HEK293 (cell line): Measurements from ENCODE around the gene TRIM7.

Source experiments
- EGR2 ChIP-seq: fragments of 450-650 bp; formaldehyde crosslinking; IDR thresholded peaks from 2 replicates; pipeline ENCODE4 v1.5.1; 2016; ENCODE audit warnings: low read depth, missing biosample characterization, missing genetic modification characterization
- GLIS1 ChIP-seq: fragments of 450-650 bp; formaldehyde crosslinking; IDR thresholded peaks from 2 replicates; pipeline ENCODE4 v1.5.1; 2016; ENCODE audit warnings: missing biosample characterization, missing genetic modification characterization
- KLF10 ChIP-seq: fragments of 450-650 bp; IDR thresholded peaks from 2 replicates; pipeline ENCODE4 v1.5.1; 2018; ENCODE audit warnings: missing biosample characterization, mild to moderate bottlenecking, missing genetic modification characterization
- PRDM1 ChIP-seq: fragments of 450-650 bp; formaldehyde crosslinking; IDR thresholded peaks from 2 replicates; pipeline ENCODE4; 2016; ENCODE audit warnings: missing biosample characterization, missing genetic modification characterization
- ZBTB10 ChIP-seq: fragments of 450-650 bp; formaldehyde crosslinking; IDR thresholded peaks from 2 replicates; pipeline ENCODE4 v1.5.1; 2016; ENCODE audit warnings: missing biosample characterization, missing genetic modification characterization
- ZBTB17 ChIP-seq: fragments of 450-650 bp; formaldehyde crosslinking; IDR thresholded peaks from 2 replicates; pipeline ENCODE4 v1.5.1; 2016; ENCODE audit warnings: missing biosample characterization, missing genetic modification characterization
- ZBTB26 ChIP-seq: fragments of 450-650 bp; formaldehyde crosslinking; optimal IDR thresholded peaks from 2 replicates; pipeline ENCODE3; 2016; ENCODE audit warnings: missing biosample characterization, mild to moderate bottlenecking, missing genetic modification characterization
- ZBTB7A ChIP-seq: fragments of 450-650 bp; formaldehyde crosslinking; IDR thresholded peaks from 2 replicates; pipeline ENCODE4 v1.5.1; 2016; ENCODE audit warnings: low read depth, missing biosample characterization, missing genetic modification characterization
- ZFP37 ChIP-seq: fragments of 450-650 bp; formaldehyde crosslinking; IDR thresholded peaks from 2 replicates; pipeline ENCODE4 v1.5.1; 2016; ENCODE audit warnings: missing biosample characterization, missing genetic modification characterization
- ZFP69B ChIP-seq: fragments of 450-650 bp; formaldehyde crosslinking; IDR thresholded peaks from 2 replicates; pipeline ENCODE4 v1.5.1; 2016; ENCODE audit warnings: missing biosample characterization, missing genetic modification characterization
- ZNF184 ChIP-seq: fragments of 450-650 bp; IDR thresholded peaks from 2 replicates; pipeline ENCODE4 v1.5.1; 2018; ENCODE audit warnings: missing biosample characterization, mild to moderate bottlenecking, missing genetic modification characterization
- ZNF24 ChIP-seq: fragments of 450-650 bp; formaldehyde crosslinking; IDR thresholded peaks from 2 replicates; pipeline ENCODE4 v1.5.1; 2016; ENCODE audit warnings: missing biosample characterization, missing genetic modification characterization
- ZNF341 ChIP-seq: fragments of 450-650 bp; formaldehyde crosslinking; IDR thresholded peaks from 2 replicates; pipeline ENCODE4; 2016; ENCODE audit warnings: low read depth, missing biosample characterization, missing genetic modification characterization
- ZNF501 ChIP-seq: fragments of 450-650 bp; formaldehyde crosslinking; IDR thresholded peaks from 2 replicates; pipeline ENCODE4 v1.5.1; 2016; ENCODE audit warnings: missing biosample characterization, missing genetic modification characterization
- ZNF600 ChIP-seq: fragments of 450-650 bp; formaldehyde crosslinking; IDR thresholded peaks from 2 replicates; pipeline ENCODE4 v1.5.1; 2016; ENCODE audit warnings: missing biosample characterization, missing genetic modification characterization
- ZNF629 ChIP-seq: fragments of 450-650 bp; formaldehyde crosslinking; IDR thresholded peaks from 2 replicates; pipeline ENCODE4 v1.5.1; 2017; ENCODE audit warnings: missing biosample characterization, missing genetic modification characterization
- ZNF660 ChIP-seq: fragments of 450-650 bp; IDR thresholded peaks from 2 replicates; pipeline ENCODE4 v1.5.1; 2018; ENCODE audit warnings: missing biosample characterization, mild to moderate bottlenecking, missing genetic modification characterization
- ZSCAN23 ChIP-seq: fragments of 450-650 bp; formaldehyde crosslinking; IDR thresholded peaks from 2 replicates; pipeline ENCODE4 v1.5.1; 2016; ENCODE audit warnings: missing biosample characterization, missing genetic modification characterization
- ZSCAN30 ChIP-seq: fragments of 450-650 bp; IDR thresholded peaks from 2 replicates; pipeline ENCODE4 v1.5.1; 2018; ENCODE audit warnings: missing biosample characterization, mild to moderate bottlenecking, missing genetic modification characterization, moderate library complexity
- ZXDB ChIP-seq: fragments of 450-650 bp; formaldehyde crosslinking; IDR thresholded peaks from 2 replicates; pipeline ENCODE4 v1.5.1; 2016; ENCODE audit warnings: missing biosample characterization, missing genetic modification characterization
- TF ChIP-seq, protein P1 (sequence below): fragments of 450-650 bp; formaldehyde crosslinking; IDR thresholded peaks from 2 replicates; pipeline ENCODE4 v1.5.1; 2016; ENCODE audit warnings: missing biosample characterization, missing genetic modification characterization
- TF ChIP-seq, protein P2 (sequence below): fragments of 450-650 bp; formaldehyde crosslinking; IDR thresholded peaks from 2 replicates; pipeline ENCODE4 v1.5.1; 2017; ENCODE audit warnings: missing biosample characterization, missing genetic modification characterization
- TF ChIP-seq, protein P3 (sequence below): fragments of 450-650 bp; formaldehyde crosslinking; IDR thresholded peaks from 2 replicates; pipeline ENCODE4 v1.5.1; 2016; ENCODE audit warnings: missing biosample characterization, missing genetic modification characterization
- TF ChIP-seq, protein P4 (sequence below): fragments of 450-650 bp; formaldehyde crosslinking; conservative IDR thresholded peaks from 2 replicates; pipeline ENCODE4 v1.5.1; 2016; ENCODE audit warnings: low read depth, missing biosample characterization, missing genetic modification characterization

The TRIM7 gene

GRCh38 chr5:181169459-181170236, 35.3 kb downstream of the TRIM7 start (continued):
- peak; percentile 92 for TF ChIP-seq ZNF600
- TF ChIP-seq, protein P1, sequence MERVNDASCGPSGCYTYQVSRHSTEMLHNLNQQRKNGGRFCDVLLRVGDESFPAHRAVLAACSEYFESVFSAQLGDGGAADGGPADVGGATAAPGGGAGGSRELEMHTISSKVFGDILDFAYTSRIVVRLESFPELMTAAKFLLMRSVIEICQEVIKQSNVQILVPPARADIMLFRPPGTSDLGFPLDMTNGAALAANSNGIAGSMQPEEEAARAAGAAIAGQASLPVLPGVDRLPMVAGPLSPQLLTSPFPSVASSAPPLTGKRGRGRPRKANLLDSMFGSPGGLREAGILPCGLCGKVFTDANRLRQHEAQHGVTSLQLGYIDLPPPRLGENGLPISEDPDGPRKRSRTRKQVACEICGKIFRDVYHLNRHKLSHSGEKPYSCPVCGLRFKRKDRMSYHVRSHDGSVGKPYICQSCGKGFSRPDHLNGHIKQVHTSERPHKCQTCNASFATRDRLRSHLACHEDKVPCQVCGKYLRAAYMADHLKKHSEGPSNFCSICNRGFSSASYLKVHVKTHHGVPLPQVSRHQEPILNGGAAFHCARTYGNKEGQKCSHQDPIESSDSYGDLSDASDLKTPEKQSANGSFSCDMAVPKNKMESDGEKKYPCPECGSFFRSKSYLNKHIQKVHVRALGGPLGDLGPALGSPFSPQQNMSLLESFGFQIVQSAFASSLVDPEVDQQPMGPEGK (tag by site-specific recombination), result peak; percentile 89
- peak; percentile 78 for TF ChIP-seq PRDM1 (tag by site-specific recombination)
- peak; percentile 71; the same call in 1 of the 2 replicates for TF ChIP-seq ZSCAN30 (tag by site-specific recombination)
- peak; percentile 51; the same call in 1 of the 2 replicates for TF ChIP-seq ZNF629 (tag by site-specific recombination)
- TF ChIP-seq, protein P2, sequence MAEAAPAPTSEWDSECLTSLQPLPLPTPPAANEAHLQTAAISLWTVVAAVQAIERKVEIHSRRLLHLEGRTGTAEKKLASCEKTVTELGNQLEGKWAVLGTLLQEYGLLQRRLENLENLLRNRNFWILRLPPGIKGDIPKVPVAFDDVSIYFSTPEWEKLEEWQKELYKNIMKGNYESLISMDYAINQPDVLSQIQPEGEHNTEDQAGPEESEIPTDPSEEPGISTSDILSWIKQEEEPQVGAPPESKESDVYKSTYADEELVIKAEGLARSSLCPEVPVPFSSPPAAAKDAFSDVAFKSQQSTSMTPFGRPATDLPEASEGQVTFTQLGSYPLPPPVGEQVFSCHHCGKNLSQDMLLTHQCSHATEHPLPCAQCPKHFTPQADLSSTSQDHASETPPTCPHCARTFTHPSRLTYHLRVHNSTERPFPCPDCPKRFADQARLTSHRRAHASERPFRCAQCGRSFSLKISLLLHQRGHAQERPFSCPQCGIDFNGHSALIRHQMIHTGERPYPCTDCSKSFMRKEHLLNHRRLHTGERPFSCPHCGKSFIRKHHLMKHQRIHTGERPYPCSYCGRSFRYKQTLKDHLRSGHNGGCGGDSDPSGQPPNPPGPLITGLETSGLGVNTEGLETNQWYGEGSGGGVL (tag by site-specific recombination), result peak; percentile 81
- TF ChIP-seq, protein P3, sequence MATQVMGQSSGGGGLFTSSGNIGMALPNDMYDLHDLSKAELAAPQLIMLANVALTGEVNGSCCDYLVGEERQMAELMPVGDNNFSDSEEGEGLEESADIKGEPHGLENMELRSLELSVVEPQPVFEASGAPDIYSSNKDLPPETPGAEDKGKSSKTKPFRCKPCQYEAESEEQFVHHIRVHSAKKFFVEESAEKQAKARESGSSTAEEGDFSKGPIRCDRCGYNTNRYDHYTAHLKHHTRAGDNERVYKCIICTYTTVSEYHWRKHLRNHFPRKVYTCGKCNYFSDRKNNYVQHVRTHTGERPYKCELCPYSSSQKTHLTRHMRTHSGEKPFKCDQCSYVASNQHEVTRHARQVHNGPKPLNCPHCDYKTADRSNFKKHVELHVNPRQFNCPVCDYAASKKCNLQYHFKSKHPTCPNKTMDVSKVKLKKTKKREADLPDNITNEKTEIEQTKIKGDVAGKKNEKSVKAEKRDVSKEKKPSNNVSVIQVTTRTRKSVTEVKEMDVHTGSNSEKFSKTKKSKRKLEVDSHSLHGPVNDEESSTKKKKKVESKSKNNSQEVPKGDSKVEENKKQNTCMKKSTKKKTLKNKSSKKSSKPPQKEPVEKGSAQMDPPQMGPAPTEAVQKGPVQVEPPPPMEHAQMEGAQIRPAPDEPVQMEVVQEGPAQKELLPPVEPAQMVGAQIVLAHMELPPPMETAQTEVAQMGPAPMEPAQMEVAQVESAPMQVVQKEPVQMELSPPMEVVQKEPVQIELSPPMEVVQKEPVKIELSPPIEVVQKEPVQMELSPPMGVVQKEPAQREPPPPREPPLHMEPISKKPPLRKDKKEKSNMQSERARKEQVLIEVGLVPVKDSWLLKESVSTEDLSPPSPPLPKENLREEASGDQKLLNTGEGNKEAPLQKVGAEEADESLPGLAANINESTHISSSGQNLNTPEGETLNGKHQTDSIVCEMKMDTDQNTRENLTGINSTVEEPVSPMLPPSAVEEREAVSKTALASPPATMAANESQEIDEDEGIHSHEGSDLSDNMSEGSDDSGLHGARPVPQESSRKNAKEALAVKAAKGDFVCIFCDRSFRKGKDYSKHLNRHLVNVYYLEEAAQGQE, result peak; percentile 96
- TF ChIP-seq GLIS1 (tag by site-specific recombination), result peak; percentile 53; the same call in 1 of the 2 replicates
- TF ChIP-seq ZNF501 (tag by site-specific recombination), result 0 out of 2 replicates have a peak, but pooled peaks have one; percentile 61
- TF ChIP-seq ZNF24 (tag by site-specific recombination), result peak; percentile 55
- peak; percentile 69 for TF ChIP-seq ZBTB10 (tag by site-specific recombination)
- TF ChIP-seq ZSCAN23 (tag by site-specific recombination), result peak; percentile 17; the same call in 1 of the 2 replicates
- peak; percentile 92 for TF ChIP-seq ZBTB17 (tag by site-specific recombination)
- TF ChIP-seq KLF10, result peak; percentile 30; the same call in 1 of the 2 replicates
- TF ChIP-seq EGR2 (tag by site-specific recombination), result peak; percentile 84
- TF ChIP-seq ZFP69B (tag by site-specific recombination), result peak; percentile 65; the same call in 1 of the 2 replicates
- TF ChIP-seq, protein P4, sequence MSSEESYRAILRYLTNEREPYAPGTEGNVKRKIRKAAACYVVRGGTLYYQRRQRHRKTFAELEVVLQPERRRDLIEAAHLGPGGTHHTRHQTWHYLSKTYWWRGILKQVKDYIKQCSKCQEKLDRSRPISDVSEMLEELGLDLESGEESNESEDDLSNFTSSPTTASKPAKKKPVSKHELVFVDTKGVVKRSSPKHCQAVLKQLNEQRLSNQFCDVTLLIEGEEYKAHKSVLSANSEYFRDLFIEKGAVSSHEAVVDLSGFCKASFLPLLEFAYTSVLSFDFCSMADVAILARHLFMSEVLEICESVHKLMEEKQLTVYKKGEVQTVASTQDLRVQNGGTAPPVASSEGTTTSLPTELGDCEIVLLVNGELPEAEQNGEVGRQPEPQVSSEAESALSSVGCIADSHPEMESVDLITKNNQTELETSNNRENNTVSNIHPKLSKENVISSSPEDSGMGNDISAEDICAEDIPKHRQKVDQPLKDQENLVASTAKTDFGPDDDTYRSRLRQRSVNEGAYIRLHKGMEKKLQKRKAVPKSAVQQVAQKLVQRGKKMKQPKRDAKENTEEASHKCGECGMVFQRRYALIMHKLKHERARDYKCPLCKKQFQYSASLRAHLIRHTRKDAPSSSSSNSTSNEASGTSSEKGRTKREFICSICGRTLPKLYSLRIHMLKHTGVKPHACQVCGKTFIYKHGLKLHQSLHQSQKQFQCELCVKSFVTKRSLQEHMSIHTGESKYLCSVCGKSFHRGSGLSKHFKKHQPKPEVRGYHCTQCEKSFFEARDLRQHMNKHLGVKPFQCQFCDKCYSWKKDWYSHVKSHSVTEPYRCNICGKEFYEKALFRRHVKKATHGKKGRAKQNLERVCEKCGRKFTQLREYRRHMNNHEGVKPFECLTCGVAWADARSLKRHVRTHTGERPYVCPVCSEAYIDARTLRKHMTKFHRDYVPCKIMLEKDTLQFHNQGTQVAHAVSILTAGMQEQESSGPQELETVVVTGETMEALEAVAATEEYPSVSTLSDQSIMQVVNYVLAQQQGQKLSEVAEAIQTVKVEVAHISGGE, result 0 out of 2 replicates have a peak, but pooled peaks have one; percentile 34
- 0 out of 2 replicates have a peak, but pooled peaks have one; percentile 15 for TF ChIP-seq ZNF184 (tag by site-specific recombination)
- TF ChIP-seq ZNF341 (tag by site-specific recombination), result peak; percentile 55; the same call in 1 of the 2 replicates
- peak; percentile 92 for TF ChIP-seq ZBTB26 (tag by site-specific recombination)
- peak; percentile 96 for TF ChIP-seq ZNF660
- peak; percentile 82; the same call in 1 of the 2 replicates for TF ChIP-seq ZFP37 (tag by site-specific recombination)
- TF ChIP-seq ZBTB7A (tag by site-specific recombination), result peak; percentile 38; the same call in 1 of the 2 replicates
- TF ChIP-seq ZXDB, result peak; percentile 98
